ENCODE data around the gene PCK2. TPM values are rescaled to one million over a fixed set of nuclear protein-coding genes. Genes with fewer than 3 reads are reported as not detected.

PCK2 gene
- total and polyA plus RNA-seq, 2 of the 13 experiments (the other 11 are each of a cell fraction or from before 2014, with no cell fraction given) = 129 to 272 TPM

GRCh38 chr14:24098927-24099813 is 5.1 kb downstream of the PCK2 start (continued):
- TF ChIP-seq KDM5B (CRISPR knock-in tag; IDR thresholded peaks at IDR 0.05; ENCODE audit: borderline replicate concordance) (0 out of 2 replicates have a peak, but pooled peaks have one; percentile 39), HNRNPL (IDR thresholded peaks at IDR 0.05; ENCODE audit: low read depth, low read length) (peak; percentile 67; the same call in 1 of the 2 replicates), SETDB1 (CRISPR knock-in tag; IDR thresholded peaks at IDR 0.05; ENCODE audit: borderline replicate concordance) (no peak), KLF12 (CRISPR knock-in tag; IDR thresholded peaks at IDR 0.05; ENCODE audit: borderline replicate concordance) (no peak), GABPB1 (CRISPR knock-in tag; IDR thresholded peaks at IDR 0.05) (peak; percentile 47; the same call in 1 of the 2 replicates), ZNF768 (CRISPR knock-in tag; IDR thresholded peaks at IDR 0.05) (peak; percentile 35; the same call in 1 of the 2 replicates), HHEX (CRISPR knock-in tag; IDR thresholded peaks at IDR 0.05) (no peak), ZNF891 (CRISPR knock-in tag; IDR thresholded peaks at IDR 0.05) (no peak), SNAPC5 (CRISPR knock-in tag; IDR thresholded peaks at IDR 0.05; ENCODE audit: borderline replicate concordance) (0 out of 2 replicates have a peak, but pooled peaks have one; percentile 40), ZNF639 (CRISPR knock-in tag; conservative IDR thresholded peaks at IDR 0.05) (no peak), ZFYVE20 (CRISPR knock-in tag; IDR thresholded peaks at IDR 0.05; ENCODE audit: borderline replicate concordance, low read depth) (peak; percentile 22; the same call in 1 of the 2 replicates), PITX1 (CRISPR knock-in tag; IDR thresholded peaks at IDR 0.05) (0 out of 2 replicates have a peak, but pooled peaks have one; percentile 5), HOXA7 (CRISPR knock-in tag; IDR thresholded peaks at IDR 0.05) (no peak), TARDBP (CRISPR knock-in tag; IDR thresholded peaks at IDR 0.05) (0 out of 2 replicates have a peak, but pooled peaks have one; percentile 16), NR1H2 (CRISPR knock-in tag; IDR thresholded peaks at IDR 0.05; ENCODE audit: borderline replicate concordance, low read depth) (no peak), ZSCAN12 (CRISPR knock-in tag; IDR thresholded peaks at IDR 0.05) (no peak), ZNF816 (CRISPR knock-in tag; IDR thresholded peaks at IDR 0.05; ENCODE audit: borderline replicate concordance) (no peak), TEF (CRISPR knock-in tag; IDR thresholded peaks at IDR 0.05) (no peak; the same call in 1 of the 2 replicates), SOX6 (IDR thresholded peaks at IDR 0.05) (no peak), SOX6 (CRISPR knock-in tag; IDR thresholded peaks at IDR 0.05) (0 out of 2 replicates have a peak, but pooled peaks have one; percentile 14), POLR2A (IDR thresholded peaks at IDR 0.05; ENCODE audit: insufficient read depth in 1 of 2, low read depth in 2 of 2, low read length in 2 of 2) (0 out of 4 replicates have a peak, but pooled peaks of 1 of the 2 experiments have one; percentile 28), FOXA1 (IDR thresholded peaks at IDR 0.05) (no peak), FOXA1 (CRISPR knock-in tag; IDR thresholded peaks at IDR 0.05) (no peak)
- TF ChIP-seq, protein P1, sequence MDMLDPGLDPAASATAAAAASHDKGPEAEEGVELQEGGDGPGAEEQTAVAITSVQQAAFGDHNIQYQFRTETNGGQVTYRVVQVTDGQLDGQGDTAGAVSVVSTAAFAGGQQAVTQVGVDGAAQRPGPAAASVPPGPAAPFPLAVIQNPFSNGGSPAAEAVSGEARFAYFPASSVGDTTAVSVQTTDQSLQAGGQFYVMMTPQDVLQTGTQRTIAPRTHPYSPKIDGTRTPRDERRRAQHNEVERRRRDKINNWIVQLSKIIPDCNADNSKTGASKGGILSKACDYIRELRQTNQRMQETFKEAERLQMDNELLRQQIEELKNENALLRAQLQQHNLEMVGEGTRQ (IDR thresholded peaks at IDR 0.05; ENCODE audit: low read depth, low read length) = no peak
- TF ChIP-seq, protein P1 (CRISPR knock-in tag; IDR thresholded peaks at IDR 0.05; ENCODE audit: borderline replicate concordance) = no peak
